RPMI7951 (cell line): Measurements from ENCODE around the gene NDUFAF2. TPM values are rescaled to one million over a fixed set of nuclear protein-coding genes. Genes with fewer than 3 reads are reported as not detected.
A peak's percentile ranks its signal among the peaks of the same experiment; 100 is the strongest.
"Not testable (repeated sequence)": the region's sequence is repeated elsewhere in the genome, so short reads cannot be mapped to it uniquely, and the experiment has no call there.

Experiments
- DNase-seq: peaks from one replicate; pipeline ENCODE4 v3.0.0-alpha.2; 2012; ENCODE audit warnings: low read depth
- total RNA-seq: library from RNA; depleted of rRNA; stranded (reverse); fragments of >200 nt; shearing (Covaris generic); gene quantifications from 2 replicates; pipeline ENCODE4 v1.2.3, GENCODE V29; 2014; rRNA removed

The NDUFAF2 gene
- 43.5 and 45.4 TPM in 2 replicates for total RNA-seq

- DNase-seq, result peak; percentile 88
Observed at GRCh38 chr5:60944904-60945812, at the start of gene NDUFAF2, which contains the start of gene ERCC8. TSS of gene NDUFAF2 (plus strand) at chr5:60945205. CDS start at chr5:60945256, 51 bp downstream. TSS of gene ERCC8 (minus strand) at chr5:60945070. CDS start at chr5:60945008, 62 bp downstream.

GRCh38 chr5:60896991-60897390 is 48.0 kb upstream of the NDUFAF2 start:
- no peak for DNase-seq

GRCh38 chr5:60903356-60903755 is 41.6 kb upstream of the NDUFAF2 start:
- DNase-seq, result peak; percentile 0

GRCh38 chr5:60916646-60917045 is 28.4 kb upstream of the NDUFAF2 start:
- no peak for DNase-seq

- DNase-seq, result no peak
Observed at GRCh38 chr5:60918466-60918865, 26.5 kb upstream of the NDUFAF2 start.

- no peak for DNase-seq
Observed at GRCh38 chr5:60927450-60927849, 17.6 kb upstream of the NDUFAF2 start.

GRCh38 chr5:60929024-60929423 is 16.0 kb upstream of the NDUFAF2 start:
- peak; percentile 3 for DNase-seq

GRCh38 chr5:60943624-60944023 is 1.4 kb upstream of the NDUFAF2 start:
- no peak for DNase-seq

- peak; percentile 49 for DNase-seq
Observed at GRCh38 chr5:60945813-60946187, 795 bp downstream of the NDUFAF2 start.

- DNase-seq, result no peak
Observed at GRCh38 chr5:60948738-60949137, 3.7 kb downstream of the NDUFAF2 start.

GRCh38 chr5:60955239-60955638 is 10.2 kb downstream of the NDUFAF2 start:
- no peak for DNase-seq

- DNase-seq, result no peak
Observed at GRCh38 chr5:60958088-60958487, 13.1 kb downstream of the NDUFAF2 start.

- no peak for DNase-seq
Observed at GRCh38 chr5:60958712-60959111, 13.7 kb downstream of the NDUFAF2 start.

GRCh38 chr5:60959156-60959555 is 14.2 kb downstream of the NDUFAF2 start:
- peak; percentile 22 for DNase-seq

- peak; percentile 22 for DNase-seq
Observed at GRCh38 chr5:60960591-60960990, 15.6 kb downstream of the NDUFAF2 start.

- DNase-seq, result peak; percentile 10
Observed at GRCh38 chr5:60961685-60962084, 16.7 kb downstream of the NDUFAF2 start.

GRCh38 chr5:60972231-60972630 is 27.2 kb downstream of the NDUFAF2 start:
- no peak for DNase-seq

GRCh38 chr5:60977956-60978737 is 33.1 kb downstream of the NDUFAF2 start:
- no peak for DNase-seq

- no peak for DNase-seq
Observed at GRCh38 chr5:60978968-60979367, 34.0 kb downstream of the NDUFAF2 start.

- DNase-seq, result no peak
Observed at GRCh38 chr5:60980511-60980910, 35.5 kb downstream of the NDUFAF2 start.

GRCh38 chr5:60982127-60982526 is 37.1 kb downstream of the NDUFAF2 start:
- DNase-seq, result not testable (repeated sequence)

- DNase-seq, result no peak
Observed at GRCh38 chr5:60989790-60990189, 44.8 kb downstream of the NDUFAF2 start.

- DNase-seq, result no peak
Observed at GRCh38 chr5:60992871-60993270, 47.9 kb downstream of the NDUFAF2 start.
